ENCODE data around the gene AMN. TPM values are rescaled to one million over a fixed set of nuclear protein-coding genes. Genes with fewer than 3 reads are reported as not detected.
"Not testable (repeated sequence)": the region's sequence is repeated elsewhere in the genome, so short reads cannot be mapped to it uniquely, and the experiment has no call there.

The AMN gene
- polyA plus RNA-seq, 1 donor: 0.16 TPM

GRCh38 chr14:102911991-102912761, 10.3 kb upstream of the AMN start:
- no peak for DNase-seq (ENCODE audit: low read depth)

DNA sequence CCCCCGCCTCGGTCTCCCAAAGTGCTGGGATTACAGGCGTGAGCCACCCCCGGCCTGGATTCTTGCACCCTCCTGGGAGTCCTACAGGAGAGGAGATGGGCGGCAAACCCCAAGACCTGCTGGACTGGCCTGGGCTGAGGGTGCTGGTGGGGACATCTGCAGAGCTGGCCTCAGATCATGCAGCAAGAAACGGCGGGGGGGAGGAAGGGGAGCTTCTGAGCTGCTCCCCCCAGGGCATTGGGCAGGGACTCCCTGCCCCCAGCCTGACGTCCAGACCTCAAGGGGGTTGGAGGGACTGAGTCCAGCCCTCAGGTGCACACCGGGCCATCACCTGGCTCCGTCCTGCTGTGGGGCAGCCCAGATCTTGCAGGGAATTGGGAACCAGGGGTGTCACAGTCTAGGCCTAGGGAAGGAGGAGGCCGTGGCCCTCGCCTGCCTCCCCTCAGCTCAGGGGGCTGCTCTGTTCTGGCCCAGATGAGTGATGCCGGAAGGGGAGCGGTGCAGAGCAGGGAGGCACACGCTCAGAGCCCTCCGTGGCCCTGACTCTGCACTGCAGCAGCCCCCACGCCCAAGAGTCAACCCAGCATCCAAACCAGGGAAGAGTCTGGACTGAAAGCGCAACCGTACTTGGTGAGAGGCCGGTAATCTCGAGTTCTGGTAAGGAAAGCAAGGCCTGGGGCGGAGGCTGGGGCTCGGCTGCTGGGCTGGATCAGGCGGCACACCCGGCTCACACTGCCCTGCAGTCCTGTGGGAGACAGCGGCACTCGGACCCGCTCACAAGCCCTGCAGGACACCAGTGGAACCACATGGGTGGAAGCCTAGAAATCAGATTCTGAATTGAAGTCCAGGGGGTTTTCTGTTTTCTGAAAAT, 8.9 kb upstream of the AMN start:
- DNase-seq (ENCODE audit: low read depth): no peak

GRCh38 chr14:102914474-102915291, 7.8 kb upstream of the AMN start:
- no peak for DNase-seq (ENCODE audit: low read depth)

GRCh38 chr14:102915292-102916110, 7.0 kb upstream of the AMN start:
- no peak for DNase-seq (ENCODE audit: low read depth)

DNA sequence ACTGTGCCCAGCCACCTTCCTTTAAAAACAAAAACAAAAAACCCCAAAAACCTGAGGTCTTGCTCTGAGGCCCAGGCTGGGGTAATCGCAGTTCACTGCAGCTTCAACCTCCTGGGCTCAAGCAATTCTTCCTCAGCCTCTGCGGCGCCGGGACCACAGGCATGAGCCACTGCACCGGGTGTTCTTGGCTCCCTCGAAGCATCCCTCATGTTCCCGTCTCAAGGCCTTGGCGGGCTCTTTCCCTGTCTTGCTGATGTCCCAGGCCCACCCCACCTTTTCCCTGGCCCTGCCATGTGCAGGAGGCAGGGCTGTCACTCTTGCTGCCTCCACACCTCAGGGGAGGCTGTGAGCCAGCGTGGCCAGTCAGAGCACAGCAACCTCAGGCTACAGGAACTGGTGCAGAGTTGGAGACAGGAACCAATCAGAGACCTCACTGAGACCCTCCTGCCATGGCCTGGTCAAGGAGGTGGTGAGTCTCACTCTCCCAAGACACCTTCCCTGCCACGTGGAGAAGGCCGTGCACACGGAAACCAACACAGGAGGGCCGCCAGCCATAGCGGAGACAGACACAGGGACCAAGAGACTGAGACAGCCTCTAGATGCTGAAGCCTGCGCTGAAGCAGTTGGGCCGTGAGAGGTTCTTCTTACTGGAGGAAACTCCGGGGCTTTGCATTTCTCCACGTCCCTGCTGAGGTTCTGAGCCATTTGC, 6.0 kb upstream of the AMN start:
- no peak for DNase-seq (ENCODE audit: low read depth)

- no peak for DNase-seq (ENCODE audit: low read depth)
These were observed 5.4 kb upstream of the AMN start for GRCh38 chr14:102917056-102917385.

DNA sequence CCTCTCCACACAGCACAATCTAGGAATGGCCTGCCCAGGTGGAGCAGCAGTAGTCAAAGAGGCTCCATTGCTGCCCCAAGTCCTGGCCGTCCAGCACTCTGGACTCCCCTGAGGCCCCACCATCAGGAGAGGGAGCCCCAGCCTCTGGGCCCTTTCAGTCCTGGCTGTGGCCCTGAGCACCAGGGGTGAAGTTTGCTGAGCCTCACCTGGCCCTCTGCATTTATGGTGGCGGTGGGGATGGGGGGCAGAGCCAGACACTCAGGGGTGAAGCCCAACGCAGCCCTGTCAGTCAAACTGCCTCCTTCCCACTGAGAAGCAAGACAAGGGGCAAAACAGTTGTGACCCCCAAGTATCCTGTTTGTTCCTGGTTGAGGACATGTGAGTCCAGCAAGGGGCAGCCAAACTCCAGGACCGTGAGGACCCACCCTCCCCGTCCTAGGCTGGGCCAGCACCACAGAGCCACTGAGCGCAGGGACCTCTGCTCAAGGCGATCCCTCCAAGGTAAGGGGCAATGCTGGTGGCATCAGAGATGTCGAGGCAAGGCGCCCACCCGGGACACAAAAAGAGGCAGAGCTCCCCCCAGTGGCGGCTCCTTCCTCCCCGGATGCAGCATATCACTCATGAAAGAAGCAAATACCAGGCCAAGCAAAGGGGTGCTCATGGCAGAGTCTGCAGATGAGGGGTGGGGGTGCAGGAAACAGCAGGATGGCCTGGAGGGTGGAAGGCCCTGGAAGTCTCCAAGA, 4.8 kb upstream of the AMN start:
- DNase-seq (ENCODE audit: low read depth): no peak

DNA sequence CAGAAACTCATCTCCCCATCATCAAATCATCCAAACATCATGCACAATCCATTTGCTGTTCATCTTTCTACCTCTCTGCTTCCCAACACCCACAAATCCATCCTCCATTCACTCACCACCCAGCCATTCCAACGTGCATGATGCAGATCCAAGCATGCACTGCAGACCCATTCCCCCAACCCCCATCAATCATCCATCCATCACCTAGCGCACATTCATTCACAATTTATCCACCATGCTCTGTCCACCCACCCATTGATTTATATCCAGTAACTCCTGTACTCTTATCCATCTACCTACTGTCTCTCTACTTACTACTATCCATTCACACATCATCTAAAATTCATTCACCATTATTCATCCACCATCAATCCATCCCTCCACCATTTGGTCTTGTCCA, 4.0 kb upstream of the AMN start:
- no peak for DNase-seq (ENCODE audit: low read depth)

DNA sequence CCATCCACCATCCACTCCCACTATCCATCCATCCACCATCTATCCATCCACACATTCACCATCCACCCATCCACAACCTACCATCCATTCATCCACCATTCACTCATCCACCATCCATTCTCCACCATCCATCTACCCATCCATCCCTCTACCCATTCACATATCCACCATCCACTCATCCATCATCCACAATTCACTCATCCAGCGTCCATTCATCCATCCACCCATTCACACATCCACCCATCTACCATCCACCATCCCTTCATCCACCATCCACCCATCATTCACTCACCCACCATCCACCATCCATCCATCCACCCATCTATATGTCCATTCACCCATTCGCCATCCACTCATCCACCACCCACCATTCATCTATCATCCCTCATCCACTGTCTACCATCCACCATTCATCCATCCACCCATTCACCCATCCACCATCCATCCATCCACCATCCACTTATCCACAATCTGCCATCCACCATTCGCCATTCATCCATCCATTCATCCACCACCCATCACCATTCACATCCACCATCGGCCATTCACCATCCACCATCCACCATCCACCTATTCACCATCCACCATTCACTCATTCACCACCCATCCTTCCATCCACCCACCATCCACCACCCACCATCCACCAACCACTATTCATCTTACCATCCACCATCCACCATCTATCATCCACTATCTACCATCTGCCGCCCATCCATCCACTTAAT, 2.0 kb upstream of the AMN start:
- no peak for DNase-seq (ENCODE audit: low read depth)

DNA sequence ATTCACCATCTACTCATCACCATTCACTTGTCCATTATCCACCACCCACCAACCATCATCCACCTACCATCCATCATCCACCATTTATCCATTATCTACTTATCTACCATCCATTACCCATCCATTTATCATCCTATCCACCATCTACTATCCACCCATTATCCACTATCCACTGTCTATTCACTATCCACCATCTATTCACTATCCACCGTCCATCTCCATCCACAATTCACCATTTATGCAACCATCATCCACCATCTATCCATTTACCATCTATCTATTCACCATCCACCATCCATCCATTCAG, 1.5 kb upstream of the AMN start:
- no peak for DNase-seq (ENCODE audit: low read depth)

DNA sequence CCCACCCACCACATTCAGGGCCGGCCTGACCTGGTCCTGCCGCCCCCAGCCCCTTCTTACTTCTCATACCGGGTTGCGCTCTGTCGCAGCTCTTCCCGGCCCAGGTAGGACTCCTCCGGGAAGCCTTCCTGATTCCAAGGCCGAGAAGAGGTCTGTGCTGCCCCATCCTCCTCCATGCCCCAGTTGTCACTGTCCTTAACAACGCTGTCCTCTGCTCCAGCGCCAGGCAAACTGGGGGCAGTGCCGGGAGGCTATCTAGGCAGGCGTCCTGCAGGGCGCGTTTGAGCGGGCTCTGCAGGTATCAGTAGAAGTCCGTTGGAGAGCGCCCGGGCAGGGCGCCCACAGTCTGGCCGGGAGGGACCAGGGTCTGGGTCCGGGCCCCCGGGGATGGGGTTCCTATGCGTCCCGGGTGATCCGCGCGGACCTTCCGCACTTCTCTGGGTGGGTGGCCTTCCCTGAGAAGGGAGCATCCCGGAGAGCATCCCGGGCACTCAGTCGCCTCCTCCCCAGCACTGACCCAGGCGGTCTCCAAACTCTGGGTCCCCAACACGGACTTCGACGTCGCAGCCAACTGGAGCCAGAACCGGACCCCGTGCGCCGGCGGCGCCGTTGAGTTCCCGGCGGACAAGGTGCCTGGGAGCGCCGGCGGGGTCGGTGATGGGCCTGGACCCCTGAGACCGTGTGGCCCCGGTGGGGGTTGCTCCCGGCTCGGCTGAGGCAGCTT, 900 bp downstream of the AMN start:
- no peak for DNase-seq (ENCODE audit: low read depth)

DNA sequence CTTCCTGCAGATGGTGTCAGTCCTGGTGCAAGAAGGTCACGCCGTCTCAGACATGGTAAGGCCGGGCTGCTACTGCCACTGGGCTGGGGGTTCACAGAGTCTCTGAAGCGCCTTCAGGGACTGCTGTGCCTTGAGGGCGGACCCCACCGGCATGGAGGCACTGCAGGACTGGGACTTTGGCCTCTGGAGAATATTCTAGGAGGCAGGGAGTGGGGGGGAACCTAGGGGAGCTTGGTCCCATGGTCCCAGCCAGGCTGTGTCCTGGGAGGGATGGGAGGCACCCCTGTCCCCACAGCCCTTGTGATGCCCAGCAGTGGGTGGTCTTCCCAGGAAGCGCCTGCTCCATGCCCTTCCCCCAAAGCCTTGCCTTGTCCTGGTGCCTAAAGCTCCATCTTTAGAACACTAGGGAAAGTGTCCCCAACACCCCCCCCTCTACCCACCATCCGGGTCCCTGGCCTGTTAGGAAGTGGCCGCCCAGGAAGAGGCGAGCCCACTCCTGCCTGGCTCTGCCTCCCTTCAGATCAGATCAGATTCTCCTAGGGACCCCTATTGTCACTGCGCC, 1.5 kb downstream of the AMN start:
- no peak for DNase-seq (ENCODE audit: low read depth)

DNA sequence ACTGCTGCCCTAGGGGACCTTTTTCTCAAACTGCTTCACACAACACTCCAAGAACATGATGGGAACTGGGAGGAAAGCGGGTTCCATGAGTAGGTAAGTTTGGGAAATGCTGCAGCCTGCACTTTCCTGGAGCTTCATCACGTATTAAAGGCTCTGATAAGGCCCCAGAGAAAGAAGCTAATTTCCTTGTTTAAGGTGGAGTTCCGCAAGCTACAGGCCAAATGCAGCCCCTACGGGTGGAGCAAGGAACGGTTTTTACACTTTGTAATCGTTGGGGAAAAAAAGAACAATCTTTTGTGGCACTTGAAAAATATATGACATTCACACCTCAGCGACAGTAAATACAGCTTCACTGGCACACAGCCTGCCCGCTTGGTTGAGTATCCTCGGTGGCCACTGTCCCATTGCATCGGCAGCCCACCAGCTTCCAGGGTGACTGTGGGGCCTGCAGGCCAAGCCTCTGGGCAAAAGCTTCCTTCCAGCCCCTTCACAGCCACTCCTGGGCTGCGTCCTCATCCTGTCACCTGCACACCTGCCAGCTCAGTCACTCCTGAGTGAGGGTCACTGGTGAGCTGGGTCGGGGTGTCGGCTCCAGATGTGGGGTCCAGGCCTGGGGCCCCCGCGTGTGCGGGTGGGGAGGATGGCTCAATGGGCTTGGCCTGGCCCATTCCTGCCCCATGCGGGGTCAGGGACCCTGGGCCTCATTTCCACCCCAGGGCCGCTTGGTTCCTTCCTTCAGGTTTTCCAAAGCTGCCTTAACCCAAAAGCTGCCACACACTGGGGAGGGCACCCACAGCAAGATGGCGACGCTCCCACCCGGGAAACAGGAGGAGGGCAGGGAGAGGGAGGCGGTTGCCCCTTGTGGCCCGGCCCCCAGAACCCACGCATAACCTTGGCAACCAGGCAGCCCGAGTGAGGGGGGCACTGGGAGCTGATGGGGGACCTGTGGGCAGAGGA, 2.4 kb downstream of the AMN start:
- DNase-seq (ENCODE audit: low read depth): no peak

DNA sequence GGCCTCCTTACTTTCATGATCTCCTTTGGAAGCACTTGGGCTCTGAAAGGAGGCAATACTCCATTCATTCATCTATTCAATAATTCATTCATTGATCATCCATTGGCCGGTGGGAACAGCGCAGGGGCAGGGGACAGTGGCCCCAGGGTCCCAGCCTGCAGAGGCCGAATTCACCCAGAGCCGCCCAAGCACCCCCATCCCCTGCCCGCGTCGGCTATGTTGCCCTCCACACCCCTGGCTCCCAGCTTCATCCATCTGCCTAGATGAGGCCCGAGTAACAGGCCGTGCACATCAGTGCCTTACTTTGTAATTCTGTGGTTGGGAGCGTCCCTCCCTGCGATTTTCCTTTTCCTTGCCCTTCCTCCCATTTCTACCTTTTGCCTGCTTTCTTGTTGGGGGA, 3.2 kb downstream of the AMN start:
- no peak for DNase-seq (ENCODE audit: low read depth)

DNA sequence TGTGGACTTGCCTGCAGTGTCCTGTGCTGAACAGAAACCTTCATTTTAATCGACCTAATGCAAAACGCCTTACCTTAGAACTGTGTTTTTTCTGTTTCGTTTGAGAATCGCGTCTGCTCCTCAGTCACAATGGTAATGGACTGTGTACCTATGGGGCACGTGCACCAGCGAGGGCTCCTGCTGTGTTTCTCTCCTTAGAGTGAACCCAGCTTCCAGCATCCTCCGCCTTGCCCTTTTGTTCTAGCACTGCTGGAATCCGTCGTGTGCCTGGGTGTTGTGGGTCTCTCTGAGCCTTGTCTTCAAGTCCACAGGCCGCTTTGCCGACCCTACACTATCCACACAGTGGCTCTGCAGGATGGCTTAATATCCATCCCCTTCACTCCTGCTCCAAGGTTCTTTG, 3.6 kb downstream of the AMN start:
- no peak for DNase-seq (ENCODE audit: low read depth)

GRCh38 chr14:102926840-102927239, 4.4 kb downstream of the AMN start:
- DNase-seq (ENCODE audit: low read depth): not testable (repeated sequence)

DNA sequence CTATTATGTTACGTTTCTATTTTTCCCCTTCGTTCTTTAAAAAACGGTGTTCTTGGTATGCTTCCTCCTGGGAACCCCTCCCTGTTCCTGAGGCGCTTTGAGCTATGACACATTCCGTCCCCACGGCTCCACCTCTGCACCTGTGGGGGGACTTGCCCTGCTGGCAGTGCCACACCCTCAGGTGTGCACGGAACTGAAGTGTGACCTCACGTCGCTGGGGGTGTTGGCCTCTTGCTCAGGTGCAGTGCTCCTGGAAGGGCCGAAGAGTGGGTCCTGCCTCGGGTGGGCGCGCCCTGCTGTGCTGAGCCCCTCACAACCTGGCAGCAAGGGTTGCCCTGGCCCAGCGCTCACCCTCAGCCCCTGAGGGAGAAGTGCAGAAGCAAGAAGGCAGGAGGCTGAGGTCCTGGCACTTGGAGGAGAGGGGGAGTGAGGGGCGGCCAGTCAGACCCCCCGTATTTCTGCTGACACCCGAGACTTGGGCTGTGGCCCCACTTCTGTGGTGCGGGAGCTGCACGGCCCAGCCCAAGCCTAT, 4.9 kb downstream of the AMN start:
- no peak for DNase-seq (ENCODE audit: low read depth)

Data from forelimb muscle (tissue), 1 donor.